AG09309 (cell line): ENCODE results near the gene RBM22.

Experiments used
- DNase-seq: peaks from one replicate; pipeline ENCODE4 v3.0.0-alpha.2; 2010; ENCODE audit warnings: low read depth
- H3K4me3 ChIP-seq: 2 replicates; pipeline ENCODE4 v1.5.1; 2011; ENCODE audit warnings: mild to moderate bottlenecking, low read depth, low read length, moderate library complexity; ENCODE audit not compliant: control insufficient read depth
- TF ChIP-seq, protein P1 (sequence below): IDR thresholded peaks from 2 replicates; pipeline ENCODE4 v1.5.1; 2011; ENCODE audit warnings: mild to moderate bottlenecking, low read depth, low read length, inconsistent platforms; ENCODE audit not compliant: insufficient read depth, control insufficient read depth; ENCODE audit errors: missing control alignments

The RBM22 gene

DNA sequence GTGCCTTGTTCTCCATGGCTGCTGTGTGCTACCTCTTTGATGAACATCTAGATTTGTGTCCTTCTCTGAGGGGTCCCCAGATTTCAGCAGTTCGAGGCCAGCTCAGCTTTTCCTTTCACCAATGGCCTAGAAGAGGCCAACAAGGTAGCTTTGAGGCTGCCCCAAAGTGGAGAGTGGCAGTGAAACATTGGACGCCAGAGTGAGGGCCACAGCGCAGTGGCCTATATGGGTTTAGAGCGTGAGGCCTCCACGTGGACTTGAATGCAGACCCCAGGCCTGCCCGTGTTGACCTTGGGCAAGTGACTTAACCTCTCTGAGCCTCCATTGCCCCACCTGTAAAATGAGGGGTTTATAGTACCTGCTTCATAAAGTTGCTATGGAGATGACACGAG lies 28.0 kb downstream of the RBM22 start:
- no peak overlapping the region for H3K4me3 ChIP-seq
- TF ChIP-seq, protein P1, sequence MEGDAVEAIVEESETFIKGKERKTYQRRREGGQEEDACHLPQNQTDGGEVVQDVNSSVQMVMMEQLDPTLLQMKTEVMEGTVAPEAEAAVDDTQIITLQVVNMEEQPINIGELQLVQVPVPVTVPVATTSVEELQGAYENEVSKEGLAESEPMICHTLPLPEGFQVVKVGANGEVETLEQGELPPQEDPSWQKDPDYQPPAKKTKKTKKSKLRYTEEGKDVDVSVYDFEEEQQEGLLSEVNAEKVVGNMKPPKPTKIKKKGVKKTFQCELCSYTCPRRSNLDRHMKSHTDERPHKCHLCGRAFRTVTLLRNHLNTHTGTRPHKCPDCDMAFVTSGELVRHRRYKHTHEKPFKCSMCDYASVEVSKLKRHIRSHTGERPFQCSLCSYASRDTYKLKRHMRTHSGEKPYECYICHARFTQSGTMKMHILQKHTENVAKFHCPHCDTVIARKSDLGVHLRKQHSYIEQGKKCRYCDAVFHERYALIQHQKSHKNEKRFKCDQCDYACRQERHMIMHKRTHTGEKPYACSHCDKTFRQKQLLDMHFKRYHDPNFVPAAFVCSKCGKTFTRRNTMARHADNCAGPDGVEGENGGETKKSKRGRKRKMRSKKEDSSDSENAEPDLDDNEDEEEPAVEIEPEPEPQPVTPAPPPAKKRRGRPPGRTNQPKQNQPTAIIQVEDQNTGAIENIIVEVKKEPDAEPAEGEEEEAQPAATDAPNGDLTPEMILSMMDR: no peak
- DNase-seq: no peak

GRCh38 chr5:150672237-150672883 lies 28.5 kb downstream of the RBM22 start:
- TF ChIP-seq, protein P1: no peak
- H3K4me3 ChIP-seq: peak overlapping the region; percentile 51
- no peak for DNase-seq

GRCh38 chr5:150671509-150672236 lies 29.2 kb downstream of the RBM22 start:
- TF ChIP-seq, protein P1: no peak
- no peak for DNase-seq
- H3K4me3 ChIP-seq: peak overlapping the region; percentile 51

DNA sequence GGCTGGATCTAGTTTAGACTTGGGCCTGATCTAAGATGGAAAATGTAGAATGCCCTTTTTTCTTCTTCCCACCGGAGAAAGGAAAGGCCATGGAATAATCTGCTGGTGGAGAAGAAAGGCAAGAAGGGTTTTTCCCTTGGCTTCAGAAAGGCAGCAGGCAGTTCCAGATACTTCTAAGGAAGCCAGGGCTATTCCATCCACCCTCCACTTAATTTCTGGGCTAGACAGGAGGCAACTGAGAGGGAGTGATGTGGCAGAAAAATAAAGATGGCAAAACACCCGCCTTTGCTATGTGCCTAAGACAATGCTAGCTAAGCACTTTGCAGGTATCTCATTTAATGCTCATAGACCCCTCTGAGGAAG lies 29.9 kb downstream of the RBM22 start:
- DNase-seq: no peak
- no peak overlapping the region for H3K4me3 ChIP-seq
- TF ChIP-seq, protein P1: no peak

DNA sequence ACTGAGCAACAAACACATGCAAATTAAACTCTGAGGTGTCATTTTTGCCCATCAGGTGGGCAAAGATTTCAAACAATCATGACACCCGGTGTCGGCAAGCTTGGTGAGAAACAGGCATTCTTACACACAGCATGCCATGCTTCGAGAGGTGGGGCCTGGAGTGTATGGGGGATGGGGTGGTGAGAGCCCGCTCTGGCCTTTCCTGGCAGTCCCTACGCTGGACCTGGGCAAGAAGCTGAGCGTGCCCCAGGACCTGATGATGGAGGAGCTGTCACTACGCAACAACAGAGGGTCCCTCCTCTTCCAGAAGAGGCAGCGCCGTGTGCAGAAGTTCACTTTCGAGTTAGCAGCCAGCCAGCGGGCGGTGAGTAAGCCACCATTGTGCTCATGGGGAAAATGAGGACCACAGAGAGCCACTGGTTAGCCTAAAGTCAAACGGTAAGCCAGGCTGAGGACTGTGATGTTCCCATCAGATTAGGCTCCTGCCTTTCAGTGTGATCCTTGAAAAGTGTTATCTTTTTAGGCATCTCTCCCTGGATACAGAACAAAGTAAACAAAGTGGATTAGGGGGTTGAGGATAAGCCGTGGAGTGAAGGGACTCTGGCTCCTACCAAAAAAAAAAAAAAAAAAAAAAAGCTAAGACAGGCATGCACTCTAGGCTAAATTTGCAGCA lies 30.5 kb downstream of the RBM22 start:
- no peak for DNase-seq
- no peak overlapping the region for H3K4me3 ChIP-seq
- TF ChIP-seq, protein P1: no peak

- TF ChIP-seq, protein P1: no peak
- no peak for DNase-seq
- no peak overlapping the region for H3K4me3 ChIP-seq
Observed at GRCh38 chr5:150665044-150665443, 35.8 kb downstream of the RBM22 start.
